HUDEP-2 (cell line): ENCODE data around the gene SLC25A23.
"Not testable (repeated sequence)": the region's sequence is repeated elsewhere in the genome, so short reads cannot be mapped to it uniquely, and the experiment has no call there.

Experiments
- DNase-seq, 76 experiments: peaks; one replicate each; lab custom pipeline; 2025; ENCODE audit not compliant: unreplicated experiment in 76 of 76; lab: John Stamatoyannopoulos, UW

Gene SLC25A23

GRCh38 chr19:6406401-6406800, 53.2 kb downstream of the SLC25A23 start:
- DNase-seq: no peak

- no peak for DNase-seq
These were observed 56.6 kb downstream of the SLC25A23 start for GRCh38 chr19:6402837-6403608.

DNA sequence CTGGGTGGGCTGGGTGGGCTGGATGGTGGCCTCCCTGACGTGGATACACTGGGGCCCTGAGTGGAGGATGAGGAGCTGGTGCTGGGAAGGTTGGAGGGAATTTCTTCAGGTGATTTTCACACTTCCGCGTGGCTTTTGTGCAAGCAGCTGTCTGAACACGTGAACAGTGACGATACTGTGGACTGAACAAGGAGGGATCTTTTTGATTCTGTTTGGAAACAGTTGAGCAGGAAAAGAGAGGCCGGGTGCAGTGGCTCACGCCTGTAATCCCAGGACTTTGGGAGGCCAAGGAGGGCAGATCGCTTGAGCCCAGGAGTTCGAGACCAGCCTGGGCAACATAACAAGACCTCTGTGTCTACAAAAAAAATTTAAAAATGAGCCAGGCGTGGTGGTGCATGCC, 57.5 kb downstream of the SLC25A23 start:
- DNase-seq: no peak

- DNase-seq: not testable (repeated sequence)
These were observed 59.3 kb downstream of the SLC25A23 start for GRCh38 chr19:6400062-6400944.

GRCh38 chr19:6396305-6396704, 63.3 kb downstream of the SLC25A23 start:
- no peak for DNase-seq

GRCh38 chr19:6394831-6395230, 64.8 kb downstream of the SLC25A23 start:
- no peak for DNase-seq

DNA sequence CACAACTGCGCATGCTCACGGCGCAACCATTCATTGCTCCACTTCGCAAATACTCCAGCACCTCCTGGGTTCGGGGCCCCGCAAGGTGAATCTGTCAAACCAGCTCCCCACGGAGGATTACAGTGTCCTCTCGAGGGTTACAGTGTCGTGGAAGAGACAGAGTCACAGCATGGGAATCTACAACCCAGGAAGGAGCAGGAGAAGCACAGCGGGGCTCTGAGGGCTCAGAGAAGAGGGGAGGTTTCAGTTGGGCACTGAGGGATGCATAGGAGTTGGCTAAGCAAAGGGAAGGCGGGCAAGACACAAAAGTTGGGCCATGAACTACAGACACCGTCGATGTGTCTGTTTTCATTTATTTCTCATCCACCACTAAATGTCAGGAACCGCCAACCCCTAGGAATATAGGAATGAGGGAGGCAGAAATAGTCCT, 65.6 kb downstream of the SLC25A23 start:
- peak in 12 of 76 experiments; percentile 10 to 65 (median 46) for DNase-seq

DNA sequence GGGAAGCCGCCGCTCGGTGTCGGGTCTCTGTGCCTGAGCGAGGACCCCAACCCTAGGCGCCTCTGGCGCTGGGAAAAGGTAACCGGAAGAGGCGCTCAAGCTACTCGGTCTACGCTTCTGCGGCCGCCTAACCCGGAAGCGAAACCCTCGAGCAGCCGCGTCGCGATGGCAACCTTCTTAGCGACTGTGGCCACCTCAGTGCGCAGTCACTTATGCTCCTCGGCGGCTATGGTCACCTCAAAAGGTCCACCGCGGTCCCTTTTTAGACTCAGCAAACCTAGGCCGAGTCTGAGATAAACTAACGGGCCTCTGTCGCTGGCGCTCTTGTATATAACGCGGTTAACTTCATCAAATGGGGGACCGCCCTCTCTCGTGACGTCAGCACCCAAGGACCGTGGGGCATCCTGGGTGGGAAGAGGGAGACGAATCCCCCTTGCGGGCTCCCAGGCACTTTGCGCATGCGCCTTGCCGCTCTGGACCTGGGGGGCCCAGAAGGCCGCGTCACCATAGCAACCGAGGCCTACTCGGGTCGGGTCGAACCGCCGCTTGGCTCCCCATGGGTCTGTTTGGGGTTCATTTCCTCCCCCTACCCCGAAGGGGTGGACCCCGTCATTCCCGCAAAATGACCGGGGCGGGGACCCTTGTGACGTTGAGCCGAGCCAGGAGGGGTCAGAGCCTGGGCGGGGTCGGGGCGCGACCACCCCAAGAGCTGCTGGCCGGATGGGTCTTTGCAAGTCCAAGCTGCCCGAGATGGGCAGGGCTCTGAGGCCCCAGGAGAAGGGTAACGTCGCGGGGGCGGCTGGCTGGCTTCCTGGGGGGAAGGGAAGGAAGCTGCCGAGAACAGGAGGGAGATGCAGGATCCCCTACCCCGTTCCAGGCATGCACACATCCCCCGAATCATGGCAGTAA, 66.3 kb downstream of the SLC25A23 start, which contains the start of gene GTF2F1:
Gene GTF2F1, minus strand, starts transcription at position 91 of the 909 bp plus-strand sequence. CDS start 169 bp downstream, outside the sequence.
- peak in 75 of 76 experiments; percentile 71 to 98 (median 90) for DNase-seq

DNA sequence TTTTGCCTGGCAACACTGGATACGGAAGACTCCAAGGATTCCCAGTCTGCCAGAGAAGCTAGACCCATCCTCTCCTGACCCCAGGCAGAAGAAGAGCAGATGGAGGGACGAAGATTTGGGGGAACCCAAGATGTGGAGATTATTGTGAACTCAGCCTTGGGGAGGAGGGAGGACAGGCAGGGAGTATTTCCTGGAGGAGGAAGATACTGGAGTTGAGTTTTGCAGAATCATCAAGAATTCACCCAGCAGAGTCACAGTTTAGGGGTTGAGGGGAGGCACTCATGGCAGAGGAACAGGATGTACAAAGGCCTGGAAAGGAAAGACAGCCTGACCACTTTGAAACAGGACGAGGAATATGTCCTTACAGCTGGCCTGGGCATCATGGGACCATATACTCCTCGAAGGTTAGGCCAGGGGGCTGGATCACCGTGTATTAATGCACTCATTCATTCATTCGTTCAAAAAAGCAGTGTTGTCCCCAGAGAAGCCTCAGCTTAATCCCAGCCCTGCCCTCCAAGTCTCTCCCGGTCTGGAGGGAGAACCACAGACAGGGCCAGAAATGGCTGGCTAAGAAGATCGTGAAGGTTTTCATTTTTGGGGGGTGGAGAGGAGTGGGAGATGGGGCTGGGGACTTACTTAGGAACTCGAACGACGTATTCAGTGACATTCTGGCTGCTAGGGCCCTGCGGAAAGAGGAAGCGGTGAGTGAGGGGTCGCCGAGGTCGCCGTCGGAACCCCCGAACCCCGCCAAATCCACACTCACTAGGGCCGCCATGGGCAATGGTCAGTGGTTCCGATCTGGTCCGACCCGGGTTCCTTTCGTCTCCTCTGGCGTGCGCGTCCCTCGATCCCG, 67.1 kb downstream of the SLC25A23 start:
- DNase-seq: peak in 1 of 76 experiments; percentile 86
